ENCODE measurements around the gene ATP2C2. TPM values are rescaled to one million over a fixed set of nuclear protein-coding genes. Genes with fewer than 3 reads are reported as not detected.
A peak's percentile ranks its signal among the peaks of the same experiment; 100 is the strongest.

The ATP2C2 gene
- total and polyA plus RNA-seq, 2 of the 8 experiments (the other 6 are each of a cell fraction or from before 2014, with no cell fraction given) = 1.2 to 2.8 TPM

DNA sequence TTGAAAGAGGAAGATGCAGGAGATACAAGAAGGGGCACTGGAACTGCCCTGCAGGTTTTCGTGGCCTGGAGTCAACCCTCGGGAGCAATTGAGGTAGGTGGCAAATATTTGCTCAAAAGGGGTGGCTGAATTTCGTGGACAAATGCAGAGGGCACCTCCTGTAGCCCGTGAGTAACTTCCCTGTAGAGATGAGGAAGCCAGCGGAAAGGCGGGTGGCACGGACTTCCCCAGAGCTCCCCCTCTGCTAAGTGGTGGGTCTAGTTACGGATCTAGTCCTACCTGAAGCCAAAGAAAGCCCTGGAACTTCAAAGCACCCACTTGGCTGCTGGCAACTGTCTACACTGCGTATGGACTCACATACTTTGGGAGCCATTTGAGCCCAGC, 1.0 kb upstream of the ATP2C2 start:
- Histone ChIP-seq H3K18ac (ENCODE audit: extremely low read depth, low read length) (peak overlapping the region; percentile 66; the same call in 1 of the 2 replicates), H3K14ac (ENCODE audit: insufficient read length) (no peak overlapping the region), H2BK15ac (ENCODE audit: low read length) (0 out of 2 replicates have a peak overlapping the region, but pooled peaks have one; percentile 16), H3K27ac (ENCODE audit: low read depth, low read length) (no peak overlapping the region), H3K4me2 (ENCODE audit: insufficient read depth in 1 of 2, low read depth in 2 of 2, low read length in 2 of 2) (peak overlapping the region; percentile 77 to 95; a peak in 2 of 4 replicates), H2AK5ac (ENCODE audit: low read depth, low read length) (peak overlapping the region; percentile 47; the same call in 1 of the 2 replicates), H3K23ac (ENCODE audit: insufficient read length) (no peak overlapping the region), H3K36me3 (ENCODE audit: control insufficient read depth in 2 of 4, insufficient read depth in 4 of 4, low read length in 3 of 4) (no peaks in the 10 kb centered on the region), H2BK5ac (ENCODE audit: low read depth, low read length) (no peak overlapping the region), H3K4ac (replicated peaks; ENCODE audit: insufficient read length, low read depth, low read length) (no peak overlapping the region), H3K27me3 (replicated peaks in 1 of 4; ENCODE audit: control insufficient read depth in 3 of 4, extremely low read depth in 1 of 4, insufficient read depth in 3 of 4, low read length in 3 of 4) (peaks cover 0 to 18% (median 15%) of the 10 kb centered on the region in 4 experiments; a peak in 6 of 7 replicates), H2AFZ (ENCODE audit: low read length) (no peak overlapping the region), H3K9me3 (ENCODE audit: insufficient read depth in 2 of 2, low read depth in 1 of 2, low read length in 1 of 2) (no peaks in the 10 kb centered on the region), H3K79me1 (ENCODE audit: low read depth, low read length) (no peaks in the 10 kb centered on the region), H4K8ac (ENCODE audit: extremely low read depth, insufficient read depth, low read length) (no peak overlapping the region), H2BK120ac (replicated peaks; ENCODE audit: low read depth, low read length) (no peak overlapping the region), H4K91ac (replicated peaks; ENCODE audit: insufficient read length, low read length) (no peak overlapping the region), H2BK20ac (ENCODE audit: low read length) (no peak overlapping the region), H3K4me3 (ENCODE audit: extremely low read depth in 1 of 4, insufficient read depth in 2 of 4, low read depth in 3 of 4, low read length in 4 of 4) (no peak overlapping the region), H3K56ac (replicated peaks; ENCODE audit: insufficient read length, low read depth, low read length) (no peak overlapping the region), H3K23me2 (ENCODE audit: low read depth, low read length) (peaks cover 11% of the 10 kb centered on the region; the same call in 1 of the 2 replicates), H3K79me2 (ENCODE audit: control insufficient read depth in 1 of 2, insufficient read depth in 2 of 2, low read length in 2 of 2) (no peaks in the 10 kb centered on the region), H3K4me1 (replicated peaks in 1 of 4; ENCODE audit: control insufficient read depth in 3 of 4, insufficient read depth in 4 of 4, low read length in 3 of 4) (peaks cover 2 to 18% (median 14%) of the 10 kb centered on the region in 4 experiments), H2BK12ac (ENCODE audit: low read depth, low read length) (peak overlapping the region; percentile 87; the same call in 1 of the 2 replicates), H3K9ac (replicated peaks in 1 of 4; ENCODE audit: extremely low read depth in 1 of 4, low read depth in 3 of 4, low read length in 3 of 4) (no peak overlapping the region), H4K20me1 (replicated peaks in 1 of 2; ENCODE audit: control insufficient read depth in 1 of 2, insufficient read depth in 2 of 2, low read length in 2 of 2) (no peaks in the 10 kb centered on the region), H4K5ac (ENCODE audit: insufficient read length, low read depth, low read length) (no peak overlapping the region)
- FAIRE-seq = no peak
- no peak for TF ChIP-seq GTF2F1 (IDR thresholded peaks at IDR 0.05; ENCODE audit: borderline replicate concordance, low read depth, low read length)
- POLR2A ChIA-PET (ENCODE audit: partially characterized antibody) = interaction anchor here (1.4 to 1.9 kb wide), 2 partner anchors 11 to 86 kb away, joined by 3 to 17 read pairs; no protein-coding TSS in a partner anchor
- CTCF ChIA-PET (ENCODE audit: partially characterized antibody) = interaction anchor here (0.7 to 1.7 kb wide), 5 partner anchors 11 to 90 kb away, joined by 3 to 6 read pairs (median 3); no protein-coding TSS in a partner anchor
- 79% methylated on average over 9 of the region's 9 CpGs; no CpG with 5 or more reads in 1 of the 2 experiments for WGBS, 2 experiments (ENCODE audit: extremely low coverage in 1 of 2, insufficient coverage in 1 of 2, insufficient read length in 1 of 2, insufficient replicate concordance in 2 of 2, low coverage in 1 of 2, low lambda C conversion rate in 2 of 2, missing lambda C conversion rate in 1 of 2)
- no peak for DNase-seq (ENCODE audit: low read depth in 1 of 2, low spot score in 2 of 2)

Measured in H1 (cell line).